Measurements from ENCODE around the gene KDM1A.

GRCh38 chr1:23116921-23117699 is 97.8 kb downstream of the KDM1A start:
- TF ChIP-seq POLR2AphosphoS5 (IDR thresholded peaks at IDR 0.05) (no peak), EP300 (IDR thresholded peaks at IDR 0.05) (no peak), CTCF (IDR thresholded peaks at IDR 0.05) (no peak), POLR2A (IDR thresholded peaks at IDR 0.05) (no peak)
